Keratinocyte (primary cell): Measurements from ENCODE around the gene PHLPP1. TPM values are rescaled to one million over a fixed set of nuclear protein-coding genes. Genes with fewer than 3 reads are reported as not detected.

ENCODE experiments used
- DNase-seq: peaks from one replicate; pipeline ENCODE4 v3.0.0-alpha.2; 2011; ENCODE audit warnings: low read depth, missing footprints, low spot score
- FAIRE-seq: peaks from 2 replicates; lab custom pipeline; 2011; peaks lifted over from hg19 to GRCh38; lab: Jason Lieb, UNC
- H2AFZ ChIP-seq: 2 replicates; pipeline ENCODE4 v1.6.0; 2012; ENCODE audit warnings: low read length, control low read depth, inconsistent platforms; ENCODE audit not compliant: control insufficient read depth
- H3K27ac ChIP-seq: 2 replicates; pipeline ENCODE4 v1.5.1; 2011; ENCODE audit warnings: low read length; ENCODE audit not compliant: control insufficient read depth, insufficient read depth
- H3K27me3 ChIP-seq: 3 replicates; pipeline ENCODE4 v1.6.0; 2011; ENCODE audit warnings: low read length; ENCODE audit not compliant: control insufficient read depth, insufficient read depth; ENCODE audit errors: extremely low read depth
- H3K36me3 ChIP-seq, 2 experiments: 2 replicates in 1 of 2; 3 replicates in 1 of 2; pipeline ENCODE4 v1.5.1; 2011; ENCODE audit warnings: low read length in 2 of 2, mild to moderate bottlenecking in 1 of 2; ENCODE audit not compliant: control insufficient read depth in 2 of 2, insufficient read depth in 2 of 2; ENCODE audit errors: extremely low read depth in 1 of 2
- H3K4me1 ChIP-seq: 3 replicates; pipeline ENCODE4 v1.5.1; 2011; ENCODE audit warnings: low read length; ENCODE audit not compliant: control insufficient read depth, insufficient read depth; ENCODE audit errors: extremely low read depth
- H3K4me2 ChIP-seq: 3 replicates; pipeline ENCODE4 v1.6.0; 2011; ENCODE audit warnings: low read depth, low read length; ENCODE audit not compliant: control insufficient read depth, insufficient read depth; ENCODE audit errors: extremely low read depth
- H3K4me3 ChIP-seq, 3 experiments: fragments of 200-600 bp in 1 of 3; sonication (generic) in 1 of 3; 2 replicates in 2 of 3; 3 replicates in 1 of 3; pipeline ENCODE4 v1.5.1; 2011 to 2016; ENCODE audit warnings: low read length in 3 of 3, mild to moderate bottlenecking in 3 of 3, control low read depth in 2 of 3, inconsistent platforms in 1 of 3, low read depth in 1 of 3, mixed read lengths in 1 of 3, mixed run types in 1 of 3, moderate library complexity in 1 of 3; ENCODE audit not compliant: control insufficient read depth in 2 of 3, insufficient read depth in 2 of 3; ENCODE audit errors: extremely low read depth in 1 of 3
- H3K79me2 ChIP-seq: 2 replicates; pipeline ENCODE4 v1.6.0; 2012; ENCODE audit warnings: low read length; ENCODE audit not compliant: control insufficient read depth, insufficient read depth
- H3K9ac ChIP-seq: 3 replicates; pipeline ENCODE4 v1.6.0; 2011; ENCODE audit warnings: low read length; ENCODE audit not compliant: control insufficient read depth, insufficient read depth; ENCODE audit errors: extremely low read depth
- H3K9me1 ChIP-seq: 3 replicates; pipeline ENCODE4 v1.6.0; 2011; ENCODE audit warnings: low read length; ENCODE audit not compliant: control insufficient read depth, insufficient read depth; ENCODE audit errors: extremely low read depth
- H3K9me3 ChIP-seq: 2 replicates; pipeline ENCODE4 v1.5.1; 2012; ENCODE audit warnings: low read depth, low read length; ENCODE audit not compliant: control insufficient read depth
- H4K20me1 ChIP-seq: 3 replicates; pipeline ENCODE4 v1.6.0; 2011; ENCODE audit warnings: low read length; ENCODE audit not compliant: control insufficient read depth, insufficient read depth; ENCODE audit errors: extremely low read depth
- EZH2 ChIP-seq: IDR thresholded peaks from one replicate; pipeline ENCODE4 v1.6.1; 2012; ENCODE audit warnings: inconsistent platforms, mild to moderate bottlenecking, low read length, moderate library complexity
- dilution Hi-C: fragments of 300-500 bp; cut with MboI; formaldehyde crosslinking; loops from one replicate; pipeline ENCODE4 v1.7.0; 2020; ENCODE audit warnings: low sequenced_read_pairs; ENCODE audit not compliant: extremely low pct_ligation_motif_present
- polyA plus RNA-seq, 5 experiments: library from polyadenylated mRNA; depleted of rRNA in 3 of 5; stranded (reverse) in 3 of 5; stranded (forward) in 1 of 5; unstranded in 1 of 5; fragments of >200 nt; gene quantifications; 1 replicate in 1 of 5; 2 replicates in 3 of 5; 3 replicates in 1 of 5; pipeline versions ENCODE4 v1.2.1 to v1.2.3, GENCODE V29; 2011 to 2012; ENCODE audit warnings: missing spikeins in 2 of 5, low read depth in 1 of 5, low replicate concordance in 1 of 5
- TF ChIP-seq, protein P1 (sequence below), 3 experiments: IDR thresholded peaks in 1 of 3; conservative IDR thresholded peaks in 1 of 3; optimal IDR thresholded peaks in 1 of 3; 2 replicates in 2 of 3; 3 replicates in 1 of 3; pipeline versions ENCODE3 to v1.5.1; 2011; ENCODE audit warnings: low read length in 3 of 3, mild to moderate bottlenecking in 3 of 3, moderate library complexity in 2 of 3, control low read depth in 1 of 3, inconsistent platforms in 1 of 3; ENCODE audit not compliant: insufficient read depth in 2 of 3; ENCODE audit errors: extremely low read depth in 1 of 3

Gene PHLPP1
- polyA plus RNA-seq, 1 donor (not counting 4 experiments of a cell fraction or from before 2014, with no cell fraction given): 8.4 TPM

GRCh38 chr18:62755454-62755853 is 40.1 kb downstream of the PHLPP1 start:
- Histone ChIP-seq H4K20me1 (no peaks in the 10 kb centered on the region), H3K79me2 (peaks cover 25% of the 10 kb centered on the region), H3K9me3 (no peaks in the 10 kb centered on the region)

DNA sequence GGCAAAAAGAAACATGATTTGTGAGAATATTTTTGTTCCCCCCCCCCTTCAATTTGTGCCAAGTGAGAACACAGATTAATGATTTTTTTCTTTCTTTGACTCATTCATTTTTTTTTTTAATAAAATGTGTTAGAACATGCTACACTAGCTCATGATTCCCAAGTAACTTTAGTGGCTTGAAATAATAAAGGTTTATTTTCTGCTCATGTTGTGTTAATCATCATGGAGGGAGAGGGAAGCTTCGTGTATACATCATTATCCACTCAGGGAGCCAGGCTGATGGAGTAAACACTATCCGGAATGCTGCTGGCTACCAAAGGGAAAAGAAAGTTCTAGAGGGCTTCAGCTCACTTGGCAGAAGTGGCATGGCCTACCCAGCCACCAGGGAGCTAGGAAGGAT is 40.6 kb downstream of the PHLPP1 start:
- Histone ChIP-seq H3K4me1 (peaks cover 56% of the 10 kb centered on the region), H2AFZ (no peak overlapping the region), H4K20me1 (no peaks in the 10 kb centered on the region), H3K9me3 (no peaks in the 10 kb centered on the region), H3K79me2 (peaks cover 28% of the 10 kb centered on the region), H3K9me1 (no peaks in the 10 kb centered on the region), H3K27ac (peak overlapping the region; percentile 11), H3K27me3 (no peaks in the 10 kb centered on the region), H3K9ac (no peak overlapping the region), H3K4me2 (peak overlapping the region; percentile 1), H3K4me3 (no peak overlapping the region), H3K36me3 (no peaks in the 10 kb centered on the region)
- dilution Hi-C loops: no loop called here
- no peak for DNase-seq
- FAIRE-seq: no peak
- TF ChIP-seq EZH2: no peak
- TF ChIP-seq, protein P1, sequence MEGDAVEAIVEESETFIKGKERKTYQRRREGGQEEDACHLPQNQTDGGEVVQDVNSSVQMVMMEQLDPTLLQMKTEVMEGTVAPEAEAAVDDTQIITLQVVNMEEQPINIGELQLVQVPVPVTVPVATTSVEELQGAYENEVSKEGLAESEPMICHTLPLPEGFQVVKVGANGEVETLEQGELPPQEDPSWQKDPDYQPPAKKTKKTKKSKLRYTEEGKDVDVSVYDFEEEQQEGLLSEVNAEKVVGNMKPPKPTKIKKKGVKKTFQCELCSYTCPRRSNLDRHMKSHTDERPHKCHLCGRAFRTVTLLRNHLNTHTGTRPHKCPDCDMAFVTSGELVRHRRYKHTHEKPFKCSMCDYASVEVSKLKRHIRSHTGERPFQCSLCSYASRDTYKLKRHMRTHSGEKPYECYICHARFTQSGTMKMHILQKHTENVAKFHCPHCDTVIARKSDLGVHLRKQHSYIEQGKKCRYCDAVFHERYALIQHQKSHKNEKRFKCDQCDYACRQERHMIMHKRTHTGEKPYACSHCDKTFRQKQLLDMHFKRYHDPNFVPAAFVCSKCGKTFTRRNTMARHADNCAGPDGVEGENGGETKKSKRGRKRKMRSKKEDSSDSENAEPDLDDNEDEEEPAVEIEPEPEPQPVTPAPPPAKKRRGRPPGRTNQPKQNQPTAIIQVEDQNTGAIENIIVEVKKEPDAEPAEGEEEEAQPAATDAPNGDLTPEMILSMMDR (optimal IDR thresholded peaks at IDR 0.05 in 1 of 3, IDR thresholded peaks at IDR 0.05 in 1 of 3, conservative IDR thresholded peaks at IDR 0.05 in 1 of 3; ENCODE audit: extremely low read depth in 1 of 3, insufficient read depth in 2 of 3, low read length in 3 of 3): no peak

More at GRCh38 chr18:62755454-62755853, 40.1 kb downstream of the PHLPP1 start:
- no peak overlapping the region for H3K4me2 ChIP-seq
- H2AFZ ChIP-seq: no peak overlapping the region
- H3K4me3 ChIP-seq: no peak overlapping the region
- H3K9me1 ChIP-seq: no peaks in the 10 kb centered on the region
- no peak overlapping the region for H3K9ac ChIP-seq
- peaks cover 56% of the 10 kb centered on the region for H3K4me1 ChIP-seq
- DNase-seq (no peak), FAIRE-seq (no peak)
- TF ChIP-seq, protein P1 (optimal IDR thresholded peaks at IDR 0.05 in 1 of 3, IDR thresholded peaks at IDR 0.05 in 1 of 3, conservative IDR thresholded peaks at IDR 0.05 in 1 of 3; ENCODE audit: extremely low read depth in 1 of 3, insufficient read depth in 2 of 3, low read length in 3 of 3): no peak
- no peak for TF ChIP-seq EZH2
- no peaks in the 10 kb centered on the region for H3K36me3 ChIP-seq
- no peaks in the 10 kb centered on the region for H3K27me3 ChIP-seq
- no peak overlapping the region for H3K27ac ChIP-seq
- dilution Hi-C loops: no loop called here
